ENCODE data around the gene NEU2. TPM values are rescaled to one million over a fixed set of nuclear protein-coding genes. Genes with fewer than 3 reads are reported as not detected.
"Not testable (repeated sequence)": the region's sequence is repeated elsewhere in the genome, so short reads cannot be mapped to it uniquely, and the experiment has no call there.

The NEU2 gene
- polyA plus RNA-seq, 3 donors = not detected

- DNase-seq (ENCODE audit: extremely low read depth in 1 of 11, low read depth in 9 of 11, low spot score in 4 of 11) = no peak
Measured at GRCh38 chr2:233007270-233007669, 25.2 kb upstream of the NEU2 start.

GRCh38 chr2:233007739-233008138 is 24.7 kb upstream of the NEU2 start:
- no peak for DNase-seq (ENCODE audit: extremely low read depth in 1 of 11, low read depth in 9 of 11, low spot score in 4 of 11)

GRCh38 chr2:233009661-233010060 is 22.8 kb upstream of the NEU2 start:
- no peak for DNase-seq (ENCODE audit: extremely low read depth in 1 of 11, low read depth in 9 of 11, low spot score in 4 of 11)

GRCh38 chr2:233010569-233011267 is 21.8 kb upstream of the NEU2 start:
- DNase-seq (ENCODE audit: extremely low read depth in 1 of 11, low read depth in 9 of 11, low spot score in 4 of 11) = no peak

- DNase-seq (ENCODE audit: extremely low read depth in 1 of 11, low read depth in 9 of 11, low spot score in 4 of 11) = no peak
Measured at GRCh38 chr2:233011268-233011650, 21.2 kb upstream of the NEU2 start.

- no peak for DNase-seq (ENCODE audit: extremely low read depth in 1 of 11, low read depth in 9 of 11, low spot score in 4 of 11)
Measured at GRCh38 chr2:233011702-233012131, 20.8 kb upstream of the NEU2 start.

- no peak for DNase-seq (ENCODE audit: extremely low read depth in 1 of 11, low read depth in 9 of 11, low spot score in 4 of 11)
Measured at GRCh38 chr2:233012301-233012971, 20.0 kb upstream of the NEU2 start.

- DNase-seq (ENCODE audit: extremely low read depth in 1 of 11, low read depth in 9 of 11, low spot score in 4 of 11) = no peak
Measured at GRCh38 chr2:233013027-233013461, 19.4 kb upstream of the NEU2 start, which contains the start of gene NGEF. TSS of gene NGEF (minus strand) at chr2:233013256. CDS start at chr2:232974890, 38,366 bp downstream.

GRCh38 chr2:233013650-233014049 is 18.8 kb upstream of the NEU2 start:
- no peak for DNase-seq (ENCODE audit: extremely low read depth in 1 of 11, low read depth in 9 of 11, low spot score in 4 of 11)

- no peak for DNase-seq (ENCODE audit: extremely low read depth in 1 of 11, low read depth in 9 of 11, low spot score in 4 of 11)
Measured at GRCh38 chr2:233015019-233015645, 17.3 kb upstream of the NEU2 start.

- DNase-seq (ENCODE audit: extremely low read depth in 1 of 11, low read depth in 9 of 11, low spot score in 4 of 11) = no peak
Measured at GRCh38 chr2:233017947-233018346, 14.5 kb upstream of the NEU2 start.

GRCh38 chr2:233019610-233020009 is 12.9 kb upstream of the NEU2 start:
- not testable (repeated sequence) for DNase-seq (ENCODE audit: extremely low read depth in 1 of 11, low read depth in 9 of 11, low spot score in 4 of 11)

- no peak for DNase-seq (ENCODE audit: extremely low read depth in 1 of 11, low read depth in 9 of 11, low spot score in 4 of 11)
Measured at GRCh38 chr2:233020454-233020853, 12.0 kb upstream of the NEU2 start.

- DNase-seq (ENCODE audit: extremely low read depth in 1 of 11, low read depth in 9 of 11, low spot score in 4 of 11) = no peak
Measured at GRCh38 chr2:233021771-233022170, 10.7 kb upstream of the NEU2 start.

- no peak for DNase-seq (ENCODE audit: extremely low read depth in 1 of 11, low read depth in 9 of 11, low spot score in 4 of 11)
Measured at GRCh38 chr2:233022561-233022960, 9.9 kb upstream of the NEU2 start.

GRCh38 chr2:233023007-233023760 is 9.3 kb upstream of the NEU2 start:
- DNase-seq (ENCODE audit: extremely low read depth in 1 of 11, low read depth in 9 of 11, low spot score in 4 of 11) = no peak

- DNase-seq (ENCODE audit: extremely low read depth in 1 of 11, low read depth in 9 of 11, low spot score in 4 of 11) = no peak
Measured at GRCh38 chr2:233023761-233024410, 8.6 kb upstream of the NEU2 start.

- DNase-seq (ENCODE audit: extremely low read depth in 1 of 11, low read depth in 9 of 11, low spot score in 4 of 11) = no peak
Measured at GRCh38 chr2:233025706-233026105, 6.8 kb upstream of the NEU2 start.

GRCh38 chr2:233026198-233026813 is 6.2 kb upstream of the NEU2 start:
- no peak for DNase-seq (ENCODE audit: extremely low read depth in 1 of 11, low read depth in 9 of 11, low spot score in 4 of 11)

Measured in renal cortex interstitium (tissue), 11 donors.